Hepatocyte (in vitro differentiated cells): ENCODE data around the gene ALG14.

Experiments used
- EZH2 ChIP-seq: fragments of 200-600 bp; sonication (generic); IDR thresholded peaks from 2 replicates; pipeline ENCODE4 v1.6.1; 2016; ENCODE audit warnings: antibody characterized with exemption, mild to moderate bottlenecking, borderline replicate concordance
- EZH2phosphoT487 ChIP-seq: fragments of 200-600 bp; sonication (generic); IDR thresholded peaks from one replicate; pipeline ENCODE4 v1.6.1; 2018; ENCODE audit warnings: antibody characterized with exemption, mild to moderate bottlenecking, low read depth, moderate library complexity; ENCODE audit not compliant: unreplicated experiment, severe bottlenecking
- TF ChIP-seq, protein P1 (sequence below): fragments of 200-600 bp; sonication (generic); IDR thresholded peaks from 2 replicates; pipeline ENCODE4 v1.5.1; 2016; ENCODE audit warnings: antibody characterized with exemption, mild to moderate bottlenecking; ENCODE audit not compliant: poor library complexity

- TF ChIP-seq EZH2phosphoT487 (no peak), EZH2 (no peak)
- TF ChIP-seq, protein P1, sequence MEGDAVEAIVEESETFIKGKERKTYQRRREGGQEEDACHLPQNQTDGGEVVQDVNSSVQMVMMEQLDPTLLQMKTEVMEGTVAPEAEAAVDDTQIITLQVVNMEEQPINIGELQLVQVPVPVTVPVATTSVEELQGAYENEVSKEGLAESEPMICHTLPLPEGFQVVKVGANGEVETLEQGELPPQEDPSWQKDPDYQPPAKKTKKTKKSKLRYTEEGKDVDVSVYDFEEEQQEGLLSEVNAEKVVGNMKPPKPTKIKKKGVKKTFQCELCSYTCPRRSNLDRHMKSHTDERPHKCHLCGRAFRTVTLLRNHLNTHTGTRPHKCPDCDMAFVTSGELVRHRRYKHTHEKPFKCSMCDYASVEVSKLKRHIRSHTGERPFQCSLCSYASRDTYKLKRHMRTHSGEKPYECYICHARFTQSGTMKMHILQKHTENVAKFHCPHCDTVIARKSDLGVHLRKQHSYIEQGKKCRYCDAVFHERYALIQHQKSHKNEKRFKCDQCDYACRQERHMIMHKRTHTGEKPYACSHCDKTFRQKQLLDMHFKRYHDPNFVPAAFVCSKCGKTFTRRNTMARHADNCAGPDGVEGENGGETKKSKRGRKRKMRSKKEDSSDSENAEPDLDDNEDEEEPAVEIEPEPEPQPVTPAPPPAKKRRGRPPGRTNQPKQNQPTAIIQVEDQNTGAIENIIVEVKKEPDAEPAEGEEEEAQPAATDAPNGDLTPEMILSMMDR, result no peak
Observed at GRCh38 chr1:95118067-95118499, 45.3 kb upstream of the ALG14 start.
